Measurements from ENCODE around the gene EEF2K. TPM values are rescaled to one million over a fixed set of nuclear protein-coding genes. Genes with fewer than 3 reads are reported as not detected.

EEF2K gene
- total and polyA plus RNA-seq, 2 of the 13 experiments (the other 11 are each of a cell fraction or from before 2014, with no cell fraction given): 22.0 to 23.8 TPM

DNA sequence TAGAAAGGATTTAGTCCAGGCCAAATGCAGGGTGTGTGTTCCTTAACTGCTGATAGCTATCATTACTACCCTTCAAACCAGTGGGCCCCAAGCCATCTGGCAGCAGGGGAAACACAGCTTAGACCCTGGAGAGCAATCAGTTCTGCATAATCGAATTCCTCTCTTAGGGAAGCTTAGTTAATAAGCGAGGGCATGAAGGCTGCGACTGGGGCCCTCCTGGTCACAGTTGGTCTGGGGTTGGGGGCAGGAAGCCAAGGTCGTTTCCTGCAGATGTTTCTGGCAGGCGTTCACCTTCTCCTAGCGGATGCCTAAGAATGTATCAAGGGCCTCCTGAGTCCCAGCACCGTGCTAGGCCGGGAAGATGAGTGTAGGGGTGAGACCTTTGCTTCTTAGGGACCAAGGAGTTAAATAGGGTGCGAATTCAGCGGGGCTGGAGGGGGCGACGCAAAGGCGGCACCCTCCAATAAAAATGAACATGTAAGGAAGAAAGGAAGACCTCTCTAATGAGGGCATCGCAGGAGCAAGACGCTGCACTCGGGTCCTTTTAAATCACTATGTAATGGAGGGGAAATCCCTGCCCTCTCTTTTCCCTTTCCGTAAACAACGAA, 16.5 kb upstream of the EEF2K start (continued):
- TF ChIP-seq ZNF615 (CRISPR knock-in tag; IDR thresholded peaks at IDR 0.05; ENCODE audit: borderline replicate concordance) (no peak), KDM2A (CRISPR knock-in tag; IDR thresholded peaks at IDR 0.05; ENCODE audit: borderline replicate concordance, low read depth) (no peak), ZNF598 (CRISPR knock-in tag; IDR thresholded peaks at IDR 0.05; ENCODE audit: borderline replicate concordance) (no peak), NR2F6 (IDR thresholded peaks at IDR 0.05) (peak; percentile 29; the same call in 1 of the 2 replicates), NR2F6 (CRISPR knock-in tag; IDR thresholded peaks at IDR 0.05) (no peak), SP5 (CRISPR knock-in tag; IDR thresholded peaks at IDR 0.05; ENCODE audit: borderline replicate concordance, low read depth) (no peak), ZNF780A (CRISPR knock-in tag; IDR thresholded peaks at IDR 0.05) (no peak), ZNF460 (CRISPR knock-in tag; IDR thresholded peaks at IDR 0.05; ENCODE audit: borderline replicate concordance) (no peak), ZKSCAN1 (IDR thresholded peaks at IDR 0.05; ENCODE audit: low read length) (no peak), ZNF652 (CRISPR knock-in tag; IDR thresholded peaks at IDR 0.05; ENCODE audit: borderline replicate concordance, low read depth) (no peak), ZNF124 (CRISPR knock-in tag; IDR thresholded peaks at IDR 0.05) (peak; percentile 31; the same call in 1 of the 2 replicates), ZBTB3 (CRISPR knock-in tag; IDR thresholded peaks at IDR 0.05; ENCODE audit: borderline replicate concordance, low read depth) (no peak), ZNF766 (CRISPR knock-in tag; IDR thresholded peaks at IDR 0.05; ENCODE audit: borderline replicate concordance) (no peak), CHD4 (IDR thresholded peaks at IDR 0.05; ENCODE audit: borderline replicate concordance, low read length) (no peak), SUZ12 (IDR thresholded peaks at IDR 0.05; ENCODE audit: low read depth, low read length) (no peak), ESRRA (CRISPR knock-in tag; IDR thresholded peaks at IDR 0.05; ENCODE audit: low read depth) (no peak; the same call in 1 of the 2 replicates), KDM4B (CRISPR knock-in tag; IDR thresholded peaks at IDR 0.05) (no peak), HNRNPL (IDR thresholded peaks at IDR 0.05; ENCODE audit: low read depth, low read length) (no peak), ARHGAP35 (CRISPR knock-in tag; IDR thresholded peaks at IDR 0.05; ENCODE audit: borderline replicate concordance) (no peak), ZNF260 (CRISPR knock-in tag; IDR thresholded peaks at IDR 0.05; ENCODE audit: borderline replicate concordance, low read depth) (no peak), ZNF850 (CRISPR knock-in tag; conservative IDR thresholded peaks at IDR 0.05) (no peak), U2AF2 (IDR thresholded peaks at IDR 0.05; ENCODE audit: low read depth, low read length) (no peak), PAWR (CRISPR knock-in tag; IDR thresholded peaks at IDR 0.05; ENCODE audit: borderline replicate concordance) (no peak)
- TF ChIP-seq, protein P1, sequence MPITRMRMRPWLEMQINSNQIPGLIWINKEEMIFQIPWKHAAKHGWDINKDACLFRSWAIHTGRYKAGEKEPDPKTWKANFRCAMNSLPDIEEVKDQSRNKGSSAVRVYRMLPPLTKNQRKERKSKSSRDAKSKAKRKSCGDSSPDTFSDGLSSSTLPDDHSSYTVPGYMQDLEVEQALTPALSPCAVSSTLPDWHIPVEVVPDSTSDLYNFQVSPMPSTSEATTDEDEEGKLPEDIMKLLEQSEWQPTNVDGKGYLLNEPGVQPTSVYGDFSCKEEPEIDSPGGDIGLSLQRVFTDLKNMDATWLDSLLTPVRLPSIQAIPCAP (CRISPR knock-in tag; IDR thresholded peaks at IDR 0.05; ENCODE audit: low read depth): no peak
- TF ChIP-seq, protein P2, sequence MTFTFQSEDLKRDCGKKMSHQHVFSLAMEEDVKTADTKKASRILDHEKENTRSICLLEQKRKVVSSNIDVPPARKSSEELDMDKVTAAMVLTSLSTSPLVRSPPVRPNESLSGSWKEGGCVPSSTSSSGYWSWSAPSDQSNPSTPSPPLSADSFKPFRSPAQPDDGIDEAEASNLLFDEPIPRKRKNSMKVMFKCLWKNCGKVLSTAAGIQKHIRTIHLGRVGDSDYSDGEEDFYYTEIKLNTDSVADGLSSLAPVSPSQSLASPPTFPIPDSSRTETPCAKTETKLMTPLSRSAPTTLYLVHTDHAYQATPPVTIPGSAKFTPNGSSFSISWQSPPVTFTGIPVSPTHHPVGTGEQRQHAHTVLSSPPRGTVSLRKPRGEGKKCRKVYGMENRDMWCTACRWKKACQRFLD (CRISPR knock-in tag; IDR thresholded peaks at IDR 0.05; ENCODE audit: borderline replicate concordance): no peak
- TF ChIP-seq, protein P3, sequence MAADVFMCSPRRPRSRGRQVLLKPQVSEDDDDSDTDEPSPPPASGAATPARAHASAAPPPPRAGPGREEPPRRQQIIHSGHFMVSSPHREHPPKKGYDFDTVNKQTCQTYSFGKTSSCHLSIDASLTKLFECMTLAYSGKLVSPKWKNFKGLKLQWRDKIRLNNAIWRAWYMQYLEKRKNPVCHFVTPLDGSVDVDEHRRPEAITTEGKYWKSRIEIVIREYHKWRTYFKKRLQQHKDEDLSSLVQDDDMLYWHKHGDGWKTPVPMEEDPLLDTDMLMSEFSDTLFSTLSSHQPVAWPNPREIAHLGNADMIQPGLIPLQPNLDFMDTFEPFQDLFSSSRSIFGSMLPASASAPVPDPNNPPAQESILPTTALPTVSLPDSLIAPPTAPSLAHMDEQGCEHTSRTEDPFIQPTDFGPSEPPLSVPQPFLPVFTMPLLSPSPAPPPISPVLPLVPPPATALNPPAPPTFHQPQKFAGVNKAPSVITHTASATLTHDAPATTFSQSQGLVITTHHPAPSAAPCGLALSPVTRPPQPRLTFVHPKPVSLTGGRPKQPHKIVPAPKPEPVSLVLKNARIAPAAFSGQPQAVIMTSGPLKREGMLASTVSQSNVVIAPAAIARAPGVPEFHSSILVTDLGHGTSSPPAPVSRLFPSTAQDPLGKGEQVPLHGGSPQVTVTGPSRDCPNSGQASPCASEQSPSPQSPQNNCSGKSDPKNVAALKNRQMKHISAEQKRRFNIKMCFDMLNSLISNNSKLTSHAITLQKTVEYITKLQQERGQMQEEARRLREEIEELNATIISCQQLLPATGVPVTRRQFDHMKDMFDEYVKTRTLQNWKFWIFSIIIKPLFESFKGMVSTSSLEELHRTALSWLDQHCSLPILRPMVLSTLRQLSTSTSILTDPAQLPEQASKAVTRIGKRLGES (CRISPR knock-in tag; IDR thresholded peaks at IDR 0.05; ENCODE audit: borderline replicate concordance): no peak

Data from HepG2 (cell line).